Mesendoderm (in vitro differentiated cells): ENCODE measurements around the gene COPRS. TPM values are rescaled to one million over a fixed set of nuclear protein-coding genes. Genes with fewer than 3 reads are reported as not detected.
A peak's percentile ranks its signal among the peaks of the same experiment; 100 is the strongest.

ENCODE experiments used
- DNase-seq: peaks from one replicate; pipeline ENCODE4 v3.0.0; 2013
- H2AK5ac ChIP-seq: 2 replicates; pipeline ENCODE4 v1.6.1; 2013; ENCODE audit warnings: low read length, inconsistent platforms
- H2BK120ac ChIP-seq: 2 replicates; pipeline ENCODE4 v1.6.1; 2013; ENCODE audit warnings: low read depth, mild to moderate bottlenecking, low read length, moderate library complexity, mixed read lengths
- H2BK15ac ChIP-seq: replicated peaks from 2 replicates; pipeline ENCODE4 v1.6.1; 2013; ENCODE audit warnings: low read depth, mild to moderate bottlenecking, moderate library complexity
- H2BK5ac ChIP-seq: 2 replicates; pipeline ENCODE4 v1.6.1; 2013; ENCODE audit warnings: low read length, inconsistent platforms
- H3K18ac ChIP-seq: 2 replicates; pipeline ENCODE4 v1.6.1; 2013; ENCODE audit warnings: mild to moderate bottlenecking, low read length, mixed read lengths
- H3K23ac ChIP-seq: one replicate; pipeline ENCODE4 v1.6.1; 2013; ENCODE audit warnings: low read length
- H3K27ac ChIP-seq: 2 replicates; pipeline ENCODE4 v1.5.1; 2013; ENCODE audit warnings: low read depth, mild to moderate bottlenecking, inconsistent platforms, low read length, moderate library complexity
- H3K27me3 ChIP-seq: 2 replicates; pipeline ENCODE4 v1.6.1; 2013; ENCODE audit warnings: low read length, control low read depth, mild to moderate bottlenecking, inconsistent platforms; ENCODE audit not compliant: insufficient read depth, poor library complexity
- H3K36me3 ChIP-seq: 2 replicates; pipeline ENCODE4 v1.6.1; 2013; ENCODE audit warnings: low read length, inconsistent platforms; ENCODE audit not compliant: control insufficient read depth, insufficient read depth
- H3K4ac ChIP-seq: one replicate; pipeline ENCODE4 v1.6.1; 2013; ENCODE audit warnings: low read depth, mild to moderate bottlenecking, low read length, moderate library complexity
- H3K4me1 ChIP-seq: 2 replicates; pipeline ENCODE4 v1.6.1; 2013; ENCODE audit warnings: low read depth, low read length, inconsistent platforms; ENCODE audit not compliant: control insufficient read depth
- H3K4me2 ChIP-seq: 2 replicates; pipeline ENCODE4 v1.6.1; 2013; ENCODE audit warnings: low read length
- H3K4me3 ChIP-seq: 2 replicates; pipeline ENCODE4 v1.5.1; 2013; ENCODE audit warnings: mild to moderate bottlenecking, low read length
- H3K56ac ChIP-seq: one replicate; pipeline ENCODE4 v1.6.1; 2013; ENCODE audit warnings: low read length
- H3K79me1 ChIP-seq: 2 replicates; pipeline ENCODE4 v1.6.1; 2013; ENCODE audit warnings: low read length, inconsistent platforms
- H3K79me2 ChIP-seq: 2 replicates; pipeline ENCODE4 v1.6.1; 2013; ENCODE audit warnings: mild to moderate bottlenecking, low read length; ENCODE audit not compliant: control insufficient read depth, insufficient read depth
- H3K9ac ChIP-seq: 2 replicates; pipeline ENCODE4 v1.6.1; 2013; ENCODE audit warnings: low read length, inconsistent platforms
- H4K5ac ChIP-seq: one replicate; pipeline ENCODE4 v1.6.1; 2013; ENCODE audit warnings: low read length
- H4K8ac ChIP-seq: one replicate; pipeline ENCODE4 v1.6.1; 2013; ENCODE audit warnings: low read depth, mild to moderate bottlenecking, control low read depth, low read length, moderate library complexity
- WGBS: extraction: QIAGEN DNeasy Blood & Tissue Kit; methylation state at CpG from one replicate; pipeline ENCODE4 v1.1.7; 2013; ENCODE audit warnings: low lambda C conversion rate, missing lambda C conversion rate; ENCODE audit not compliant: insufficient coverage; ENCODE audit errors: extremely low coverage; 5-methylcytosine and 5-hydroxymethylcytosine counted together
- polyA plus RNA-seq, 2 experiments: library from polyadenylated mRNA; stranded (reverse); fragments of 200-250 nt; gene quantifications; one replicate each; pipeline ENCODE4 v1.2.3, GENCODE V29; 2013

Gene COPRS
- 50.7 TPM for polyA plus RNA-seq (2013, experiment 1 of 2)
- 49.9 TPM for polyA plus RNA-seq (2013, experiment 2 of 2)

GRCh38 chr17:31858642-31859486 is at the start of gene COPRS:
COPRS (minus strand) TSS chr17:31859244; CDS start chr17:31859199, 45 bp downstream.
- Histone ChIP-seq H2BK15ac (no peak within 1 kb of the TSS), H2AK5ac (no peak within 1 kb of the TSS), H2BK5ac (no peak within 1 kb of the TSS), H3K79me1 (peaks cover 5% of the 10 kb centered on the region), H3K27ac (peak within 1 kb of the TSS; percentile 54), H3K4me3 (peak within 1 kb of the TSS; percentile 69), H4K8ac (no peak within 1 kb of the TSS), H4K5ac (no peak within 1 kb of the TSS), H2BK120ac (peak within 1 kb of the TSS; percentile 3), H3K4me1 (peaks cover 5% of the 10 kb centered on the region), H3K4me2 (peak within 1 kb of the TSS; percentile 88), H3K23ac (no peak within 1 kb of the TSS), H3K4ac (peak within 1 kb of the TSS; percentile 88), H3K36me3 (peaks cover 2% of the 10 kb centered on the region), H3K9ac (peak within 1 kb of the TSS; percentile 81), H3K18ac (peak within 1 kb of the TSS; percentile 96), H3K56ac (peak within 1 kb of the TSS; percentile 83), H3K27me3 (no peaks in the 10 kb centered on the region), H3K79me2 (peaks cover 3% of the 10 kb centered on the region)
- WGBS = no CpG with 5 or more reads among the region's 100 CpGs
- DNase-seq = peak; percentile 89

- Histone ChIP-seq H4K8ac (no peak overlapping the region), H3K79me1 (no peaks in the 10 kb centered on the region), H3K27ac (no peak overlapping the region), H3K4ac (no peak overlapping the region), H3K4me3 (no peak overlapping the region), H2BK120ac (no peak overlapping the region), H2BK15ac (no peak overlapping the region), H3K4me2 (no peak overlapping the region), H2BK5ac (no peak overlapping the region), H2AK5ac (no peak overlapping the region), H3K9ac (no peak overlapping the region), H4K5ac (no peak overlapping the region), H3K79me2 (no peaks in the 10 kb centered on the region), H3K18ac (no peak overlapping the region), H3K36me3 (no peaks in the 10 kb centered on the region), H3K56ac (no peak overlapping the region), H3K23ac (no peak overlapping the region), H3K4me1 (no peaks in the 10 kb centered on the region), H3K27me3 (no peaks in the 10 kb centered on the region)
- no peak for DNase-seq
Observed at GRCh38 chr17:31908386-31908785, 49.3 kb upstream of the COPRS start.

- H3K23ac ChIP-seq = no peak overlapping the region
- no peak overlapping the region for H3K18ac ChIP-seq
- H3K79me1 ChIP-seq = no peaks in the 10 kb centered on the region
- no CpG with 5 or more reads among the region's 7 CpGs for WGBS
- no peak overlapping the region for H3K4ac ChIP-seq
- H2AK5ac ChIP-seq = no peak overlapping the region
- peak; percentile 6 for DNase-seq
- H3K4me3 ChIP-seq = no peak overlapping the region
- H3K4me2 ChIP-seq = no peak overlapping the region
- no peaks in the 10 kb centered on the region for H3K4me1 ChIP-seq
- H2BK5ac ChIP-seq = no peak overlapping the region
- no peak overlapping the region for H3K9ac ChIP-seq
- H3K27ac ChIP-seq = no peak overlapping the region
- H4K8ac ChIP-seq = no peak overlapping the region
- no peak overlapping the region for H3K56ac ChIP-seq
- H3K27me3 ChIP-seq = no peaks in the 10 kb centered on the region
- no peaks in the 10 kb centered on the region for H3K79me2 ChIP-seq
- no peak overlapping the region for H2BK15ac ChIP-seq
- no peak overlapping the region for H4K5ac ChIP-seq
- no peak overlapping the region for H2BK120ac ChIP-seq
- H3K36me3 ChIP-seq = no peaks in the 10 kb centered on the region
Observed at GRCh38 chr17:31907342-31907962, 48.4 kb upstream of the COPRS start.

GRCh38 chr17:31903401-31903800 is 44.4 kb upstream of the COPRS start:
- Histone ChIP-seq H3K27me3 (no peaks in the 10 kb centered on the region), H2AK5ac (no peak overlapping the region), H3K4me3 (no peak overlapping the region), H4K5ac (no peak overlapping the region), H3K36me3 (no peaks in the 10 kb centered on the region), H3K4ac (no peak overlapping the region), H3K23ac (no peak overlapping the region), H3K4me2 (no peak overlapping the region), H4K8ac (no peak overlapping the region), H2BK120ac (no peak overlapping the region), H3K79me1 (peaks cover 8% of the 10 kb centered on the region), H2BK15ac (no peak overlapping the region), H3K18ac (no peak overlapping the region), H2BK5ac (no peak overlapping the region), H3K9ac (no peak overlapping the region), H3K56ac (no peak overlapping the region), H3K27ac (no peak overlapping the region), H3K79me2 (peaks cover 8% of the 10 kb centered on the region), H3K4me1 (no peaks in the 10 kb centered on the region)
- WGBS = no CpG with 5 or more reads among the region's 16 CpGs
- DNase-seq = no peak

- H3K18ac ChIP-seq = no peak overlapping the region
- H3K4me2 ChIP-seq = no peak overlapping the region
- peaks cover 8% of the 10 kb centered on the region for H3K79me2 ChIP-seq
- H2BK120ac ChIP-seq = no peak overlapping the region
- peak overlapping the region; percentile 57 for H4K8ac ChIP-seq
- DNase-seq = no peak
- H3K79me1 ChIP-seq = peaks cover 8% of the 10 kb centered on the region
- H3K4me1 ChIP-seq = no peaks in the 10 kb centered on the region
- no peaks in the 10 kb centered on the region for H3K27me3 ChIP-seq
- H3K4me3 ChIP-seq = no peak overlapping the region
- no peak overlapping the region for H3K27ac ChIP-seq
- WGBS = no CpG with 5 or more reads among the region's 2 CpGs
- H3K23ac ChIP-seq = no peak overlapping the region
- H3K36me3 ChIP-seq = no peaks in the 10 kb centered on the region
- H4K5ac ChIP-seq = no peak overlapping the region
- no peak overlapping the region for H2BK15ac ChIP-seq
- no peak overlapping the region for H2BK5ac ChIP-seq
- H3K4ac ChIP-seq = no peak overlapping the region
- no peak overlapping the region for H3K56ac ChIP-seq
- H3K9ac ChIP-seq = no peak overlapping the region
- H2AK5ac ChIP-seq = no peak overlapping the region
Observed at GRCh38 chr17:31902693-31903092, 43.6 kb upstream of the COPRS start.
